Epithelial cell of prostate (primary cell): ENCODE results near the gene ATP10A.
"Not testable (repeated sequence)": the region's sequence is repeated elsewhere in the genome, so short reads cannot be mapped to it uniquely, and the experiment has no call there.

Experiments
- DNase-seq: peaks from one replicate; pipeline ENCODE4 v3.0.0-alpha.2; 2011; ENCODE audit warnings: low read depth, low spot score
- H3K27ac ChIP-seq: fragments of 450-650 bp; 2 replicates; pipeline ENCODE4 v1.5.1; 2017; ENCODE audit warnings: mild to moderate bottlenecking

The ATP10A gene

DNA sequence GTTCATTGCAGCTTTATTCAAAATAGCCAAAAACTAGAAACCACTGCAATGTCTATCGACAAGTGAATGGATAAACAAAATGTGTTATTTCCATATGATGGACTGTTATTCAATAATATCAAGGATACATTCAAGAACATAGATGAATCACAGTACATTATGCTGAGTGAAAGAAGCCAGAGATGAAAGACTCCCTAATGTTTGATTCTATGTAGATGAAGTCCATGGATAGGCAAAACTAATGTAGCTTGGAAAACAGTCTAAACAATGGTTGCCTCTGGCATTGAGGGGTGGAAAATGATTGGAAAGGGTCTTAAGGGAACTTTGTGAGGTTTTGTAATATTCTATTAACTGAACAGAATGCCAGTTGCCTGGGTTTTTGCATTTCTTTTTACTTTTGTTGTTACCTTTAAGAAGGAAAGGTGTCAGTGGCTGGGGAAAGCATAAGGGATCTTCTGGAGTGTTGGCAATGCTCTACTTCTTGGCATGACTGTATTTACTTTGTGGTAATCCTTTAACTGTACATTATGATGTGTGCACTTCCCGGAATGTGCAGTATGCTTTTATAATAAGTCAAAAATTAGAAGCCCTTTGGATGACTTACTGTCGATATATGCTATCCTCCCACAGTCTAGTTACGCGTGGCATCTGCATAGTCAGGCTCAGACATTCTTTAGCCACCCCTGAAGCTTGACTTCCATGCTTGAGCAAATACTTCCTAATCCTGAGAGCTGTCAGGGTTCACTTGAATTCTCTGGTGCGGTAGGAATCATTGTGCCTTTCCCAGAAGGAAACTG is 20.5 kb upstream of the ATP10A start:
- peak; percentile 78 for DNase-seq
- H3K27ac ChIP-seq, result peak overlapping the region; percentile 54

DNA sequence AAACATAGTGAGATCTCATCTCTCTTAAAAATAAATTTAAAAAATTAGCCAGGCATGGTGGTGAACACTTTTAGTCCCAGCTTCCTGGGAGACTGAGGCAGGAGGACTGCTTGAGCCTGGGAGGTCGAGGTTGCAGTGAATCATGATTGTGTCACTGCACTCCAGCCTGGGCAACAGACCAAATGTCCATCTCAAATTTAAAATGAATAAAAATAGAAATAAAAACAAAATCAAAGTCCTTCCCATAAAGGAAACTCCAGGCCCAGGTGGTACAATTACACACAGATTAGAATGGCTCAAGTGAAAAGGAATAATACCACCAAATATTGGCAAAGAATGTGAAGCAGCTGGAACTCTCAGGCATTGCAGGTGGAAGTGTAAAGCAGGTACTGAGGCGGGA is 19.3 kb upstream of the ATP10A start:
- no peak overlapping the region for H3K27ac ChIP-seq
- no peak for DNase-seq

DNA sequence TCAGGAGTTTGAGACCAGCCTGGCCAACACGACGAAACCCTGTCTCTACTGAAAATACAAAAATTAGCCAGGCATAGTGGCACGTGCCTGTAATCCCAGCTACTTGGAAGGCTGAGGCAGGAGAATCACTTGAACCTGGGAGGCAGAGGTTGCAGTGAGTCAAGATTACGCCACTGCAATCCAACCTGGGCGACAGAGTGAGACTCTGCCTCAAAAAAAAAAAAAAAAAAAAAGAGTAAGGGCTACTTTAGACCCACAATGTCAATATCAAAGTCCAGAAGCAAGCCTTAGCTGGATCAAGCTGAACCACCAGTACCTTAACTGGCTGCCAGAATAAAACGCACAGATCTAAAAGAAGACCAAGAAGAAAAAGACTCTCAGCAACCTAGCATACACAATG is 17.8 kb upstream of the ATP10A start:
- not testable (repeated sequence) for H3K27ac ChIP-seq, DNase-seq

DNA sequence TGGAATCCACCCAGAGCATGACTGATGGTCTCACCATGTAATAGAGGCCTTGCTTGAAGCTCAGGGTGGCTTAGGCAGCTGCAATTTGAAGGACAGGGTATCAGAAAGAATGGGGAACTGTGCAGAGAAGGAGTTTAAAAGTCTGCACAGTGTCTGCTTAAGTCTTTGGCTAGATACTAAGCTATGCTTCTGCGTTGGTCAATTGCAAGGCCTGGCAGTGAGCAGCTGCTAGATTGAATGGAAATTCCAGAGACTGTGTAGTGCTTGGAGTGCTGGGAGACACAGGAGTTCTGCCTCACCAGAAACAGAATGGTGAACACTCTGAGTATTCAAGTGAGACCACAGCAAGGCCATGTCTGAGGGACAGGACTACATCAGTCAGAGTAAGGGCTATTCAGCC is 17.3 kb upstream of the ATP10A start:
- no peak for DNase-seq

DNA sequence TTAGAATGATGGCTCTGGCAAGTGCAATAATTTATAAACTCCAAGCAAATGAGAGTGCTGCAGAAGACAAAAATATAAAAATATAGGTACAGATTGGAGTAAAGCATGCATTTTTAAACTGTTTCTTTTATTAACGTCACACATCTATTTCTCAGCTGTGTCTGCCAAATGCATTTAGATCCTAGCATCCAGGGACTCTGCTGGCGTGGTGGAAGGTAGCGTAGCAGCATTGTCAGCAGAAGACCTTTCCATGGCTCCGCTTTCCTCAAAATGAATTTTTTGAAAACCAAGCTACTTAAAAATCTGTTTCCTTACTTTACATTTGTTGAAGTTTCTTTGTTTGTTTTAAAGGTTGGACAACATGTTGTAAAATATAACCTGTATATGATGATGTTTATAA is 16.3 kb upstream of the ATP10A start:
- no peak for DNase-seq
- H3K27ac ChIP-seq, result no peak overlapping the region

More for the DNA sequence above, 17.3 kb upstream of the ATP10A start:
- no peak overlapping the region for H3K27ac ChIP-seq

DNA sequence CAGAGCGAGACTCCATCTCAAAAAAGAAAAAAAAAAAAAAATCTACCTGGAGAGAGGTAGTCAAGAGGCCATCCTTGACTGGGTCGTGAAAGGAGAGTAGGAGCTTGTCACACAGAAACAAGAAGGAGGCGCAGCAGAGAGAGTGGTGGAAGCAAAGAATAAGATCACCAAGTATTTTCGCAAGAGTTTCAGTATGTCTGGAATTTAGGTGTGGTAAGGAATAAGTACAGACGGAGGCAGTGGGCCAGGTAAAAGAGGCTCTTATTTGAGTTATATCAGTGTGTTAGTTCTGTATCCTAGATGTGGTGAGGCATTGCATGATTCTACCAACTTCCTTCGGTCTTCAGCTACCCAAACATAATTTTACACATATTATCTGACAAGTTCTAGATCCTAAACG is 14.6 kb upstream of the ATP10A start:
- DNase-seq, result no peak

DNA sequence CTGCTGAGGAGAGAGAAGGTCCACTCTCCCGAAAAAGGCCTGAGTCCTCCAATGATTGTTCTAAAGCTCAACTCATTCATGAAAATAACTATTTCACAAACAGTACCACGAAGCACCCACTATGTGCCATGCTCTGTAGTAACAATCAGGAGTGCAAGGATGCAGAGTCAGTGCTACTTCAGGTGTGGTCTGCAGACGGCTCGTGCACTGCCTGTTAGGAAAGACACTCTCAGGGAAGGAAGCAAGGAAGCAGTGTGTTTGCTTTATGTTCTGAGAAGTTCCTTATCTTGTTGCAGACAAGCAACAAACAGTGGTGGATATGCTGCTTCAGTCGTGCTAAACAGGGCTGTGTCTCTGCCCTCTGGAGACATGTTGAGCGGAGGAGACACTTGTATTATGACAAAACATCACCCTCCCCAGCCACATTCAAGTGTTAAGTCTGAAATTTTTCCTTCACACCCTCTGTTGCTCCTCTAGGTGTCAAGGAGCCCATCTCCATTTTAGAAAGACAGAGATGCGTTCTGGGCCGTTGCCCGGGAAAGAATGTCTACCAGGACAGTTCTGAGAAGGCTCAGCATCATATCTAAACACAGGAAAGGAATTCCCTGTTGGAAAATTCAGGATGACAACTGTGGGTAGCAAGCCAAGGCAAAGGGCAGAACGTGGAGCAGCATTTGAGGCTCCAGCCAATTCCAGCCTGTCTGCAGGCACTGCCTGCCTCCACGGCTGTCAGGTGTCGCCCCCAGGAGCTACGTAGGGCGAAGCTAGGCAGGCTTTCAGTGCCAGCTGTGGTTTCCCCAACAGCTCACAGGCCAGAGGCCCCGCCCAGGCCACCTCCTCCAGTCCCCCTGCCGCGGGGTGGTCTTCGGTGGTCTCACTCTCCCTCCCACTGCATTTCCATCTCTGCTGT is 13.4 kb upstream of the ATP10A start:
- no peak for DNase-seq
- H3K27ac ChIP-seq, result no peak overlapping the region

More for the DNA sequence above, 14.6 kb upstream of the ATP10A start:
- H3K27ac ChIP-seq, result peak overlapping the region; percentile 61

DNA sequence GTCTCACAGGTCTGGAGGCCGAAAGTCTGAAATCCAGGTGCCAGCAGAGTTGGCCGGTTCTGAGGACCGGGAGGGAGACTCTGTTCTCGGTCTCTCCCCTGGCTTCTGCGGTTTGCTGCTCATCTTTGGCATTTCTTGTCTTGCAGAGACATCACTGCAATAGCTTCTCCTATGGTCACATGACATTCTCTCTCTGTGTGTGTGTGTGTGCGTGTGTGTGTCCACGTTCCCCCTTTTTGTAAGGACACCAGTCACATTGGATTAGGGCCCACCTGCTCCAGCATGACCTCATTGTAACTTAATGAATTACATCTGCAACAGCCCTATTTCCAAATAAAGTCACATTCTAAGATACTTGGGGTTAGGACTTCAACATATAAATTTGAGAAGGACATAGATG is 12.4 kb upstream of the ATP10A start:
- no peak overlapping the region for H3K27ac ChIP-seq
- no peak for DNase-seq

DNA sequence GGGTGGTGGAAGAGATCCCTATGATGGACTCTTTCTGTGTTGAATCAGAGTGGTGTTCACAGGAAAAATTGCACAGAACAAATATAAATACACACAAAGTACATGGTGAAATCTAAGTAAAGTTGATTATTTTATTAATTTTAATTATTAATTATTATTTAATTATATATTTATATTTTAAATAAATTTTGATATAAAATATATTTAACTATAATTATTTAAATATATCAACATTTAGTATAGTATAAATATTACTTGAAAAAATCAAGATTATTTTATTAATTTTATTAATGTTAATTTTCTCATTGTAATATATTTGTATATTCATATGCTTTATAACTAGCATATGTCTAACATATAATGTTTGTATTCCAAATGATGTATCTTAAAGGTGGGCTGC is 11.3 kb upstream of the ATP10A start:
- DNase-seq, result no peak
- no peak overlapping the region for H3K27ac ChIP-seq

DNA sequence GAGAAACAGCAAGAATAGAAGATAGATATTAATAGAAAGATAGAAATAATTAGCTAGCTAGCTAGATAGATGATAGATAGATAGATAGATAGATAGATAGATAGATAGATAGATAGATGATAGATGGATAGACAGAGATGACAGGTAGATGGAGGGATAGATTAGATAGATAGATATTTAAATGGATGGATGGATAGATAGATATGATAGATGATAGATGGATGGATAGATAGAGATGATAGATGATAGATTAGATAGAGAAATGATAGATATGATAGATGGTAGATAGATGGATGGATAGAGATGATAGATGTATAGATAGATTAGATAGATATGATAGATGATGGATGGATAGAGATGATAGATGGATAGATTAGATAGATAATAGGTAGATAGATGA is 8.3 kb upstream of the ATP10A start:
- H3K27ac ChIP-seq, result no peak overlapping the region
- no peak for DNase-seq

DNA sequence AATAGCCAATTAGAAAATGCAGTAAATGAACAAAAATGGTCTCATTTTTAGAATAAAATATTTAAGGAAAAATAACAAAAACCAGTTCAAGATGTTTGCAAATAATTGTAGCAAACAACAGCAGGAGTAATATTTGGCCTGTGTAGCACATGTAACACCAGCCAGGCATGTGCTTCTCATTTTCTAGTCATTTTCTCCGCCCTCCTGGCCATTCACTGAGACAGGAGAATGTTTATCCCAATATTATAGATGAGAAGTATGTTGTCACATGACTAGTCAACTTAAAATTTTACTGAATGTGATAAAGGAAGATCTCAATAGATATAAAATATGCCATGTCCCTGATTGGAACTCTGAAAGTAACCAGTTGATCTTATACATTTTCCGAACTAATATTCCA is 7.8 kb upstream of the ATP10A start:
- no peak for DNase-seq
- H3K27ac ChIP-seq, result no peak overlapping the region

DNA sequence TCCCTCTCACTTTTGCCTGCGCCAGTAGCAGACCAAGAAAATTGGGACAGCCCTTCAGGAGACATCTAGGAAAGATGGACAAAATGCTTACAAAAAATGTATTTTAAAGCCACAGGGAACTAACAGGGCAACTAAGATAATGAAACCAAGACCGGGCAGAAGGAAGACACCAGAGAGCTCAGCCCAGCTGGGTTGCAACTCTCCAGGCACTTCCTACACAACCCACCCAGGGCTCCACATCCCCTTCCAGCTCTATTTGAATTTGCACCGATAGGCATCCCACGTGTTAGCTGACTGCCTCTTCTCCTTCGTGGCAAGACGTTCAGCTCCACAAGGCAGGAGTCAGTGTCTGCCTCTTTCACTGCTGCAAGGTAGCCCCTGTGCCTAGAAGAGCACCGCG is 6.6 kb upstream of the ATP10A start:
- no peak for DNase-seq
- H3K27ac ChIP-seq, result no peak overlapping the region

DNA sequence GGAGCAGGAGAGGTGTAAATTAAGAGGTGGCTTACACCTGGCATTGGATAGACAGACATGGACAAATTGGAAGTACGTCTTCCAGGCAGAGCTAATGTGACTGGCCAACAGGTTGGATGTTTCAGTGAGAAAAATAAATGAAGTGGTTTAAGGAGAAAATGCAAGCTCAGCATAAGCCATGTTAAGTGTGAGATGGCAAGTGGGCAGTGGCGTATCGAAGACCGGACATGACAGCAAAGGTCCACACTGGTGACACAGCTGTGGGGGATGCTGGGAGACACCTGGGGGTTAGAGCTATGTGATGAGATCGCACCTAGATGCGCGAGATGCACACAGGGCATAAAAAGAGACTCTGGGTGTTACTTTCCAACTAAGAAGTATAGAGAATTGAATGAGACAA is 3.7 kb upstream of the ATP10A start:
- no peak for DNase-seq
- H3K27ac ChIP-seq, result no peak overlapping the region

DNA sequence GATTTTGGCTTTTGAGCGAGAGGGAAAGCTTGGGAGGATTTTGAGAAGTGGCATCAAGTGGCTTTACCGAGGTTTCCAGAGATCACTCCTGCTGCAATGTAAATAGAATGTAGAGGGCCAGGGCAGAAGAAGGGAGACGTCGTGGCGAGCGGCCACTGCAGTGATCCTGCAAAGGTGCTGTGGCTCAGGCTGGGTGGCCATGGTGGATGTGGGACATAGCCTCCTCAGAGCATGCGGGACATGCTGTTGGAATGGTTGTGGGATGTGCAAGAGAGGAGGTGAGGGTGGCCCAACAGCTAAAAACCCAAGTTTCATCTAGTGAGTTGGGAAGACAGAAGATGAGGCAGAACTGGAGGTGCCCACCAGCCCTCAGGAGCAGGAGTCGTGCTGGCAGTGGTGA is 3.1 kb upstream of the ATP10A start:
- H3K27ac ChIP-seq, result no peak overlapping the region
- no peak for DNase-seq

DNA sequence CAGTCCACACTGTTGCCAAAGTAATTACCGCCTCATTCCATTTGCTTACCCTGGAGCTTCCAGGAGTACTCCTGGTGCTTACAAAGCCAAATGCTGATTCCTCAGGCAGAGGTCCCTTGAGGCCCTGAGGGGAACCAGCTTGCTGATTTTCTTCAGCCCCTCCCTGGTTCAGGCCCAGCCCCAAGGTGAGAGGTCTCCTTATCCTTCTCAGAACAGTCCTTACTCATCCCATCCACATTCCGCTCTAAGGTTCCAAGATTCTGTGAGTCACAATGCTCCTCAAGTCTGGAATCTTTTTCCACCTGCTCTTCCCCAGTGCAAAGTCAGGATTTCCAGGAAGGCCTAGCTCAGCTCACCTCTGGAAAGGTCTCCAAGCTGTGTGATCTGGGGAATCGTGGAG is 1.8 kb upstream of the ATP10A start:
- H3K27ac ChIP-seq, result no peak overlapping the region
- DNase-seq, result no peak

DNA sequence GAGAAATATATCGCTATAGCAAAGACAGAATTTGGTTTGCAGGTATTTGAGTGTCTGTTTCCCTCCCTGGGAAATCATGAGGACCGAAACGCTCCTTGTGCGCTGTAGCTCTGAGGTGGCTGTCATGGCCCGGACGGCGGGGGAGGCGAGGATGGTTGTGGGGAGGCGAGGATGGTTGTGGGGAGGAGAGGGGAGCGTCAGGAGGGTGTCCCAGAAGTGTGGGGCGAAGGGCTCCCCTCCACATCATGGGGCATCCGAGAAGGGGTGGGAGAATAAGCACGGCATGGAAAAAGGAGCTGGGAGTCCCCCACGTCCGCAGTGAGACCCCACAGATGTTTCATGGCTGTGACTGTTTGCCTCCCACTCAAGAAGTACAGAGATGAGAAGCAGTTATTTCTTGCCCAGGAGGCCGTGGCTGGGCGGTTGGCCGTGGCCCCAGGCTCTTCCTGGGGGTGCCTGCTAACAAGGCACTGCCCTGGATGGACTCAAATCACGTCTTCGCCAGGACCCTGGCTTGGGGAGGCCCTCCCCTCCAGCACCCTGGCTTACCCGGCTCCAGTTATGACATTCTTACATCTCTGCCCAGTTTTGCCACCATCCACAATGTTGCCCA is 947 bp upstream of the ATP10A start:
- no peak overlapping the region for H3K27ac ChIP-seq
- DNase-seq, result no peak

DNA sequence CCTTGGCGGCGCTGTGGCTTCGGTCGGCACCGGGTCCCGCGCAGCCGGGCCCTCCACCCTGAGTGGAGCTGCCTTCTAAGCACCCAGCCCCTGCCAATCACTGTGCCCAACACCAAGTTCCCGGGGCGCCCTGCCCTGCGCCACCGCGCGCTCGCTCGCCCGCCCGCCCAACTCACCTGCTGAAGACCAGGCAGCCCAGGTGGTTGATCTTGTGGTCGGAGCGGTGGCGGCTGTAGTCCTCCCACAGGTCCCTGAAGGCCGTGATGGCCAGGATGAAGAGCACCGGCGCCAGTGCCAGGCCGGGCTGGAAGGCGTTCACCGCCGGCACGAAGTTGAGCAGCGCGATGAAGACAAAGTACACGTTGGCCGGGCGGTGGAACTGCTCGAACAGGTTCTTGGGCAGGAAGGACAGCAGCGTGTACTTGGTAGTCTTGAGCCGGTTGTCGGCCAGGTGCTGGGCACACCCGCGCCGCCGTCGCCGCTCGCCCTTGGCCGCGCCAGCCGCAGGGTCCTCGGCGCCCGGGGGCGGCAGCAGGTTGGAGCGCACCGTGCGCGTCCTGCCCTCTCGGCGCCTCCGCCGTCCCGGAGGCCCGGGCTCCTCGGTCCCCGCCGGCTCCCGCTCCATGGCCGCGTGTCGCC is 536 bp downstream of the ATP10A start:
- no peak overlapping the region for H3K27ac ChIP-seq
- no peak for DNase-seq

DNA sequence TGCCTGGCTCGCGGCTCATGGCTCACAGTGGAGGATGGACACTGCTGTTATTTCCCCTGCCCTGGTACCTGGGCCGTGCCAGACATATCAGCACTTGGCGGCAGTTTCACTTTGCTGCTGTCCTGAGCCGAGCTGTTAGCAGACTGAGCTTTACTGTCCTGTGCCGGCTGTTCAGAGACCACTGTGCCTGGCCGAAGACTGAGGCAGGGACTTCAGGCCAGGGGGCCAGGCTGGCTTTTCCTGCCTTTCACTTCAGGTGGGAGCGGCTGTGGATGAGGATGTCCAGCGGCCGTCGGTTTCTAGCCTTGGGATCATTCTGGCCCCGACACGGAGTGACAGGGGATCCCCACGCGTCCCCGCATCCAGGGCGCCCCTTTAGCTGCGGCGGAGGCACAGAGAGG is 1.1 kb downstream of the ATP10A start:
- DNase-seq, result no peak
- H3K27ac ChIP-seq, result no peak overlapping the region

DNA sequence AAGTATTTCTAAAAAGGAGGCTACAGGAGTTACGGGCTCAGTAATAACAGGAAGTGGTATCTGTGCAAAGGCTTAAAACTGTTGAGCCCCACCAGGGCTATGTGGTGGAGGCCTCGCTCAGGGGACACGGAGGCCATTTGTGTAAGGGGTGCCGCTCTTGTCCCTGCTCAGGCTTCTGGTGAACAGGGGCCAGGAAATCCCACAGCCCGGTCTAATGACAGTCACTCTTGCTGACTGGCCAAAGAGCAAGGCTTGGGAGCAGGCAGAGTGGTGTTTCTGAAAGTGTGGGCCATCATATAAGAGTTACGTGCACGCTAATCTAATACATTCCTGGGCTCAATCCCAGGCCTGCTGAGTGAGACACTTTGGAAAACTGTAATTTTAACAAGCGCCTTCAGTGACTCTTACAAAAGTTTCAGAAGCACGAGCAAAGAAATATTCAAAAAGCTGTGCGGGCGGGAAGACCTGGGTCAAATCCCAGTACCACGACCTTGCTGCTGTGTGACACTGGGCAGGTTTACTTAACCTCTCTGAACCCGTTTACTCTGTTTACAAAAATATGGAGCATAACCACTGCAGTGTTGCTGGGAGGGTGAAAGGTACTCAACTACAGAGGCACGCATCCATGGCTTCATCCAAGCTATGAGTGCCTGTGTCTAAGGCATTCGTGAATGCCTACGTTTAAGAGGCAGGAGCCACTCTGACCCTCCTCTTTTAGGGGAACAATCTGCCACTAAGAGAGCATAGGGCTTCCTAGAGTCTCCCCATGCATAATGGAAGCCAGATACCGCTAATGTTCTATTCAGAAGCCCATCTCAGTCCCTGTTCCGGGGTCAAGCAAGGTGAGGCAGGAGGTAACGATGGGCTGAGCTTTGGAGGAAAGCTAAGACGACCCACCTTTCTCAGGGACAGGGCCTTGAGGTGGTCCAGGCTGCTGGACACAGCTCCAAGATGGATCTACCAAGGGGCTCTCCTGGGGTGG is 2.0 kb downstream of the ATP10A start:
- DNase-seq, result no peak
- H3K27ac ChIP-seq, result no peak overlapping the region
